Stimulated activated CD4-positive, alpha-beta T cell treated with anti-CD3 and anti-CD28 coated beads, Interleukin-4, amount 100 ng/mL, for 4 hours (primary cell): ENCODE measurements around the gene NEMP1.
"Not testable (repeated sequence)": the region's sequence is repeated elsewhere in the genome, so short reads cannot be mapped to it uniquely, and the experiment has no call there.

ENCODE experiments used
- DNase-seq, 2 experiments: peaks; one replicate each; pipeline ENCODE4 v3.0.0-alpha.2; 2020

NEMP1 gene, protein sequence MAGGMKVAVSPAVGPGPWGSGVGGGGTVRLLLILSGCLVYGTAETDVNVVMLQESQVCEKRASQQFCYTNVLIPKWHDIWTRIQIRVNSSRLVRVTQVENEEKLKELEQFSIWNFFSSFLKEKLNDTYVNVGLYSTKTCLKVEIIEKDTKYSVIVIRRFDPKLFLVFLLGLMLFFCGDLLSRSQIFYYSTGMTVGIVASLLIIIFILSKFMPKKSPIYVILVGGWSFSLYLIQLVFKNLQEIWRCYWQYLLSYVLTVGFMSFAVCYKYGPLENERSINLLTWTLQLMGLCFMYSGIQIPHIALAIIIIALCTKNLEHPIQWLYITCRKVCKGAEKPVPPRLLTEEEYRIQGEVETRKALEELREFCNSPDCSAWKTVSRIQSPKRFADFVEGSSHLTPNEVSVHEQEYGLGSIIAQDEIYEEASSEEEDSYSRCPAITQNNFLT

DNA sequence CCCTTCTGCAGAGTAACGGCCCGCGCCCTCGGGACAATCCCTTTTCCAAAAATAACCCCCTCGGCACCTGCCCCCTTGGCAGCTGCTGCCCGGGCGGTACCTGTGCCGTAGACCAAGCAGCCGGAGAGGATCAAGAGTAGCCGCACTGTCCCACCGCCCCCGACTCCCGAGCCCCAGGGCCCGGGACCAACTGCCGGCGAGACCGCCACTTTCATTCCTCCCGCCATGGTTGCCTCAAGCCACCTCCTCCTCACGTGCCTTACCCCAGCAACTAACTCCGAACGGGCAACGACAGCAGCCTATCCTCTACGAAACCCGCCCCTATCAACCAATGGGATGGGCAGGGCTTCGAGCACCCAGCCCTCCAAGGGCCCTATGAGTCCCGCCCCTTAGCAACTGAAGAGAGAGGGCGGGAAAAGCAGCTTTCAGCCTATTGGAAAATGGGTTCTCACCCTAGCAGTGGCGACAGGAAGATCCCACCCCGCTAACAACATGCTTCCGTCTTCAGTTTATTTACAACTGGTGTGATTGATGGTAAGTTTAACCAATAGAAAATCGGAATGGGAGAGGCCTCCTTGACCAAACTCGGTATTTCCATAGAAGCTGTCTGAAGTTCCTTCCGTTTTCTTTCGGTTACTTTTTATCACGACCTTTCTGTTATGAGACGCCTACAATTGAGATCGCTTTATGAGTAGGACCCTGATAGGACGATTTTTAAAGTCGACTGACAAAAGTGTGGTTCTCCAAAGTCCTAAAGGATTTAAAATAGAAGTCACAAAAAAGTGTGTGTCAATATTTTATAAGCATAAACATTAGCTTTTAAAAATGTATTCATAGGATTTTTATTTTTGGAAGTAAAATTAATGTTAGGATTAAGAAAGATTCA lies at the start of gene NEMP1:
TSS of gene NEMP1 (minus strand) at position 273 of the 886 bp plus-strand sequence. CDS start at position 227, 46 bp downstream.
- peak; percentile 81 to 98 for DNase-seq

DNA sequence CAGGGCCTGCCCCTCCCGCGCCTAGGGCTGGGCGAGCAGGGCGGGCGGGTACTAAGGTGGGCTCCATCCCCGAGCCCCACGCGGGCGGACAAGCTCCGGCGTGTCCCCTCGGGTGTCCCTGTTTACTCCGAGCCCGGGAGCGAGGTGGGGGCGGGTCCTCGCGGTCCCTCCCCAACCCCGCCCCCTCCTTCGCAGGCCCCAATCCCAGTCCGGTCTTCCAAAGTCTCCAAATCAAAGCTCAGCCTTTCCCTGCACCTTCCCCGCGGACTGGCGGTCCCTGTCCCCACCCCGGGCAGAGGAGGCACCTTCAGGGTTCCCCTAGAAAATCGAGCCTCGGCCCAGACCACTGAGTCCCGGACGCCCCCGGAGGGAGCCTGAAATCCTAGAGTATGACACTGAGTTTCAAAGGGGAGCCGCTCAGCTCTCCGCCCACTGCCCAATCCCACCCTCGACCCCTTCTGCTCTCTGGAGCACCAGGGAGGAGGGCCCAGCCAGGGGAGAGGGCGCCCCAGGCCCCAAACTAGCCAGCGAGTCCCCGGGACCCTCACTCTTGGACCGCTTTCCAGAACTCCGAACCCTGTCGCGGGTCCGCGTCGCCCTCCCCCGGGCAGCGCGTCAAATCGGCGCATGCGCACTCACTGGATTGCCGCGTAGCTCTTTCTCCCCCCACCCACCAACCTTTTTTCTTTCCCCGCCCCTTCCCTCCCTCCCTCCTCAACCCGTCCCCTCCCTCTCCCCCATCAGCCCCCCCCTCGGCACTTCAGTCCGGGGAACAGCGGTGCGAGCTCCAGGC lies 49.3 kb upstream of the NEMP1 start, which contains the start of gene LRP1:
TSS of gene LRP1 (plus strand) at position 758 of the 793 bp plus-strand sequence. CDS start 482 bp downstream, outside the sequence.
- DNase-seq, result peak; percentile 78

DNA sequence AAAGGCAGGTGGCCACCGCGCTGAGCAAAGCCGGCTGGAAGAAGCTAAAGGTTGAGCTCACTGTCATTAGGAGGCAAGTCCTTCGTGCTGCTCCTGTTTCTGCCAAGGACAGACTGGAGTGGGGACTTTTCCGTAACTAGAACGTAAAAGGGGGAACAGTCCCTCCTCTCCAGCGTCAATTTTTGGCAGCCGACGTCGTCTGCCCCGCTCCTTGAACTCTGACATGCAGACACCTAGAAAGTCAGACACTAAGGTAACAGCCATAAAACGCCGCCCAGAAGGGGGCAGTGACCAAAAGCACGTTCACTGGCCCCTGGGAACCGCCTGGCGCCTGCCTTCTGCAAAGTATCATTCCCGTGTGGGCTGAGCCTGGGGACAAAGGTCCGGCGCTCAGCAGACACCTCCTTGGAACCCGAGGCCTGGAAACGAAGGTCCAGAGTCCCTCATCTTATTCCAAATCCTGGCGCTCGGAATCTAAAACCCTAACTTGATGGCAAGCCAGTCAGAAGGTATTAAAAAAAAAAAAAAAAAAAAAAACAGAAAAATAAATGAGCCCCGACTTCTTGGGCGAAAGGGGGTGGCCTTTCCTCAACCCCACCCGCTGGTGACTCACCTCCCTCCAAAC lies 48.6 kb upstream of the NEMP1 start:
- DNase-seq, result peak in 1 of 2 experiments; percentile 78

DNA sequence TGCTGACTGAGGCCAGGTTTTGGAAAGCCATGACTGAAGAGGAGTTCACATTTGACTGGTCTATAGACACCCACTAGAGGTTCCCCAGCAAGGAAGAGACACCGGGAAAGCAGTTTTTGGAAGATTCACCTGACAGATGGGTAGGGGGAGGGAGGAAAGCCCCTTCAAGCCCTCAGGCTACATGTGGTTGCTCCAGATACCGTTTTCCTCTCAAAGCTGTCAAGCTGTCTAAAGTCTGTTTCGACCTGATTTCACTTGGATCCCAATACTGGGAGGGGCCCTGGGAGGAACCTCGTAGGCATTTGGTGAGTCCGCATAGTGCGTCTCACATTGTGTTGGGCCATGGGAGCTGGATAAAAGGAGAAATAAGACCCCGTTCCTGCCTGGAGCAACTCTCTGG lies 48.0 kb upstream of the NEMP1 start:
- no peak for DNase-seq

DNA sequence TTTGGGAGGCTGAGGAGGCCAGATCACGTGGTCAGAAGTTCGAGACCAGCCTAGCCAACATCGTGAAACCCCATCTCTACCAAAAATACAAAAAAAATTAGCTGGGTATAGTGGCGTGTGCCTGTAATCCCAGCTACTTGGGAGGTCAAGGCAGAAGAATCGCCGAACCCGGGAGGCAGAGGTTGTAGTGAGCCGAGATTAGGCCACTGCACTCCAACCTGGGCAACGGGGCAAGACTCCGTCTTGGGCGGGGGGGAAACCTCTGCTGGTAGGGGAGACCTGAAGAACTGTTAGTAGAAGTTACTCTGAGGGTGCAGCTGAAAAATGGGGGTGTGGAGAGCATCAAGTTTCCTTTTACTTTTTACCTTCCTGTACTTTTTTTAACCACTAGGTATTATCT lies 47.5 kb upstream of the NEMP1 start:
- no peak for DNase-seq

DNA sequence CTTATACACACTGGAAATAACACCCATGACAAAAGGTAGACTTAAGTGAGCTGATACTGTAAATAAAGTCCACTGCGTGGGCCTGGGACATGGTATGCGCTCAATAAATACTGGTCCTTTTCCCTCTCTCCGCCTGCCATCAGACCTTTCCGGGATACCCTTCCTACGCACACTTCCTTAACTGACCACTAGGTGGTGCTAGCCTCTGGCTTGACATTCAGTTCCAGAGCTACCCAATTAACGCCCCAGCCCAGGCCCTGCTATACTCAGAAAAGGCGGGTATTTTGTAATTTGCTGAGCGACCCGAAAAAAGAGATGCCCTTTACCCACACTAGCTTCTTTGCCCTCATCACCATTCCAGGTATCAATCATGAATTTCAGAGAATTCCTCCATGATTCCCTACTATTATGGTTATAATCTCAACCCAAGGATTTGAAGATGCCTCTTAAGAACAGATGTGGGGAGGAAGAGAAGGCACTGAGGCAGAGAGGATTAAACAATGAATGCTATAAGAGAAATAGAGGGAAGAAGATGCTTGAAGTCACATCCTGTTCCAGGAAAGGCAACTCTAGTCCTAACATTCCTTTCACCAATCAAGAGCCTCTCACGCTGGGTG lies 45.8 kb upstream of the NEMP1 start:
- DNase-seq, result peak; percentile 65 to 69

DNA sequence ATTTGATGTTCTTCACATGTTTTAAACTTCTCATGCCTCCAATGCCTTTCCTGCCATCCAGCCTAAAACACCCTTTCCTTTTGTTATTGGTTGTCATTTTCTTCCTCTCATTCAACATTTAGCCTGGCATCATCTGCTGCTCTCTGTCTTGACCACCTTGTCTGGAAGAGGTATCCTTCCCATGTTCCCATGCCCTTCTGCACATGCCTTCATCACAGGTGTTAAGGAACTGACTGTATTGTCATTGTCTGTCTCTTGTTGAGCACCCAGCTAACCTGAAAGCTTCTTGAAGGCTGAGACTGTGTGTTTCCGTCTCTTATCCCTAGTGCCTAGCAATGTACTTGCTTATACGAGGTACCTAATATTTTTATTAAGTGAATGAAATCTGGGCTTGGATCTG lies 45.2 kb upstream of the NEMP1 start:
- no peak for DNase-seq

DNA sequence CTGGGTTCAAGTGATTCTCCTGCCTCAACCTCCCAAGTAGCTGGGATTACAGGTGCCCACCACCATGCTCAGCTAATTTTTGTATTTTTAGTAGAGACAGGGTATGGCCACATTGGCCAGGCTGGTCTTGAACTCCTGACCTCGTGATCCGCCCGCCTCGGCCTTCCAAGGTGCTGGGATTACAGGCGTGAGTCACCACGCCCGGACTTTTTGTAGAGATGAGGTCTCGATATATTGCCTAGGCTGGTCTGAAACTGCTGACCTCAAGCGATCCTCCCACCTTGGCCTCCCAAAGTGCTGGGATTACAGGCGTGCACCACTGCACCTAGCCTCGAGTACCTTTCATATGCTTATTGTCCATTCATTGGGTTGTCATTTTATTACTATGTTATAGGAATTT lies 42.1 kb upstream of the NEMP1 start:
- DNase-seq, result not testable (repeated sequence)

DNA sequence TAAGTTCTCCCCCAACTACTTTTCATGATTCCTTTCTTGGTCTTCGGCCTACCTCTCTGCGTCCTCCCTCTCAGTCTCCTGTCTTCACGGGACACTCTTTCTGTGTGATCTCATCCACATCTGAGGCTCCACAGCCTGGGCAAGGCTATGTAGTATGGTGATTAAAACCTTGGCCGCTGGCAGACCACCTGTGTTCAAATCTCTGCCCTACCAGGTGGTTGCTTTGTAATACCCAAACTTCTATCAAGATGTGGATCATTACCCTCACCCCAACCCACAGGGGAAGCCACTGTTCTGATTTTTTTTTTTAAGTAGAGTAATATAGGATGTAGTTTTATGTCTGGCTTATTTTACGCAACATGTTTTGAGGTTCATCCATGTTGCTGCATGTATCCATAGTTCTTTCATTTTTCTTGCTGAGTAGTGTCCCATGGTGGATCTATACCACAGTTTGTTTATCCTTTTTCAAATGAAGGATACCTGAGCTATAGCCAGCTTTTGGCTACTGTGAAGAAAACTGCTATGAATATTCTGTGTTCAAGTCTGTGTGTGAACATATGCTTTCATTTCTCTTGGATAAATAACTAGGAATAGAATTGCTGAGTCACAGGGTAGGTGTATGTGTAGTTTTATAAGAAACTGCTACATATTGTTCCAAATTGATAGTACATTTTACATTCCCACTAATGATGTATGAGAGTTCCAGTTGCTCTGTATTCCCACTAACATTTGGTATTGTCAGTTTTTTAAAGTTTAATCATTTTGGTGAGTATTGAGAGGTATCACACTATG lies 40.9 kb upstream of the NEMP1 start:
- DNase-seq, result no peak

DNA sequence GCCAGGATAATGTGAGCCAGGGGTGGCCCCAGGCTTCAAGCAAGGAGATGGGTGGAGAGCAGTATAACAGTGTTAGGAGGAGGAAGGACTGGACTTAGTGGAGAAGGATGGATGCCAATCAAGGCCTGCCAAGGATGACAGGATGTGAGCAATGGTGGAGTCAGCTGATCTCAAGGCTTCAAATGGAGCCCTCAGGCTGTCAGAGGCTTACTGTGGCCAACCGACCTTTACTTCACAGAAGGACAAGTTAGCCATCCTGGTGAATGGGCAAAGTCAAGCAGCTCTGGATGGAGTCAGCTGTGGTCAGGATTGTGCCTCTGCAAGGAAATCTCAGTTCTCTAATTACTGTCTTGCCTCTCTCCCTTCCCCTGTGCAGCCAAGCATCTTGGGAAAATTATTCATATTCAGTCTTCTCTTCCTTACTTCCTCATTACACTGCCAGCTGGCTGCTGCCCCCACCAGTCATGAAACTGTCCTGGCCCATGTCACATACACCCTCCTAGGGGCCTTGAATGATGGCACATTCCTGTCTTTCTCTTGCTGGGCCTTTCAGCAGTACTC lies 40.2 kb upstream of the NEMP1 start:
- DNase-seq, result no peak

DNA sequence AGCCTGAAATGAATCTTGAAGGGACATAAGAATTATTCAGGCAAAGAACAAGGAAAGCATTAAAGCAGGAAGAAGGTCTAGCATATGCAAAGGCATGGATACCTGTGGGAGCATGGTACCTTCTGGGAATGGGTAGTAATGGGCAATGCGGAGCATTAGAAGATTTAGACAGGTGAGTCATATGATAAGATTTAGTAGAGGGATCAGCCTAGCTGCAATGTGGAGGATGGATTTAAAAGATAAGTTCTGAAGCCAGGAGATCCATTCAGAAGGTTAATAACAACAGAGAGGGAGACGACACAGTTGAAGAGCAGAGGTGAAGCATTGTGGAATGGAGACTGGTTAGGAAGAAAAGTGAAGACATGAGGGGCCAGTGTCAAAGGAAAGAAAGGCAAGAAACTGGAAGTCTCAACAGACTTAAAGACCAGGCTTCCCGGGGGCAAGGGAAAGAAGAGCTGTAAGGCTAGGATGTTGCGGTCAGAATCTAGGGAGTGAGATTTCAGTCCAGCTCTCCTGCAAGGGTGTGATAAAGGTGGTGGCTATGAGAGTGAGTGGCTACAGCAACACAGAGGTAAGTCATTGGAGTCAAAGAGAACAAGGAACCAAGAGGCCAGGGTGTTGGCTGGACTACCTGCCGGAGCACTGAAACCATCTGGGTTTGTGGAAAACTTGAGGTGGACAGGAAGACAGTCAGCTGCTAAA lies 38.1 kb upstream of the NEMP1 start:
- no peak for DNase-seq

DNA sequence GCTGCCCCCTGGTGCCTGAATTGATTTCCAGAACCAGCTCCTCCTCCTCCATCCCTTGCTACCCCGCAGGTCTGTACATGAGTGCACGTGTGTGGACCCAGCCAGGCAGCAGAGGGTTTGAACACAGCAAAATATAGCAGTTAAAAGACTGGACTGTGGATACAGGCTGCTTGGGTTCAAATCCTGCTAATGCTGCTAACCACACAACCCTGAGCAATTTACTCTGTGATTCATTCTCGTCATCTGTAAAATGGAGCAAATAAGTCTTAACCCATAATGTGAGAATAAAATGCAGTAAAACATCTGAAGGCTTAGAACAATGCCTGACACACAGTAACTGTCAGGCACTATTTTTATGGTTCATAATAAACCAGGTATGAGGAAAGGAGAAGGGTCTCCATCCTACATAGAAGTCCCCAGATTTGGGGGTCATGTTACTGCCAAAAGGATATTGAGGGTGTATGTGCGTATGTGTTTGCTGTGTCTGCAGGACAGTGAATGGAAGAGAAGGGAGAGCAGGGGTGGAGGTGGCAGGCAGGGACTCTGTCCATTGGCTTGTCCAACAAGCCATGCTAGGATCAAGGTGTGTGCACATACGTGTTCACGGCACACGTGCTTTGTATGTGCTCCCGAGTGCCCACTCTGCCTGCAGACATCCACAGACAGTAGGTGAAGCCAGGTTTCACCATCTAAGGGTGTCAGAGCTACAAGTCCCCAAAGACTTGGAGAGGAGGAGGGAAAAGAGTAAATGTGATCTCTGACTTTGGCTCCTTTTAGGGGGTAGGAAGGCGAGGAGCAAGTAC lies 34.1 kb upstream of the NEMP1 start:
- no peak for DNase-seq

DNA sequence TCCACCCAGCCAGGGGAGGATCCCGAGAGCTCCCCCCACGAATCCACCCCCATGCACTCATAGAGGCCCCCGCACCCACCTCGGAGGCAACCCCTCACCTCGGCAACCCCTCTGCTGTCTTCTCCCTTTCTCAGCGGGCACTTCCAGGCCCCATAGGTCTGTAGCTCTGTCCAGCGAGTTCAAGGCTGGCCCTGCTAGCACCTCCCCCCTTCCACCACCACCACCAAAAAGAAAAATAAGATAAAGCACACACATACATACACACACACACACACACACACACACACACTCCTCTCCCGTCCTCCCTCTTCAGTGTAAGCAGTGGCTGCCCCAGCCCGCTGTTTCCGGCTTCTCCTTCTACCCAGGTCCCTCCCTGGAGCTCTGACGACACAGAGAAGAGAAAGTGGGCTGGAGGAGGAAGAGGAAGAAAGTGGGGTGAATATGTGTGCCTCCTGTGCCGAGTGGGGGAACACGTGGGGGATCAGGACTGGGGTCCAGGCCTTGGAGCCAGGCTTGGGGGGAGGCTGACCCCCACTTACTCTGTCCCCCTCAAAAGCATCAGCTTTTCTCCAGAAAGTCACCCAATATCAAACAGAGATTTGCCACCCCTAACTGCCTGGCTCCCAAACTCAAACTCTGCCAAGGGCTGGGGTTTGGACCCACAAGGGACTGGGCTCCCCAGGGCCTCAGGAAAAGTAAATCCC lies 32.6 kb upstream of the NEMP1 start, which contains the start of gene STAT6:
TSS of gene STAT6 (minus strand) at position 332 of the 704 bp plus-strand sequence. CDS start 3,084 bp downstream, outside the sequence.
- DNase-seq, result peak; percentile 68 to 88

DNA sequence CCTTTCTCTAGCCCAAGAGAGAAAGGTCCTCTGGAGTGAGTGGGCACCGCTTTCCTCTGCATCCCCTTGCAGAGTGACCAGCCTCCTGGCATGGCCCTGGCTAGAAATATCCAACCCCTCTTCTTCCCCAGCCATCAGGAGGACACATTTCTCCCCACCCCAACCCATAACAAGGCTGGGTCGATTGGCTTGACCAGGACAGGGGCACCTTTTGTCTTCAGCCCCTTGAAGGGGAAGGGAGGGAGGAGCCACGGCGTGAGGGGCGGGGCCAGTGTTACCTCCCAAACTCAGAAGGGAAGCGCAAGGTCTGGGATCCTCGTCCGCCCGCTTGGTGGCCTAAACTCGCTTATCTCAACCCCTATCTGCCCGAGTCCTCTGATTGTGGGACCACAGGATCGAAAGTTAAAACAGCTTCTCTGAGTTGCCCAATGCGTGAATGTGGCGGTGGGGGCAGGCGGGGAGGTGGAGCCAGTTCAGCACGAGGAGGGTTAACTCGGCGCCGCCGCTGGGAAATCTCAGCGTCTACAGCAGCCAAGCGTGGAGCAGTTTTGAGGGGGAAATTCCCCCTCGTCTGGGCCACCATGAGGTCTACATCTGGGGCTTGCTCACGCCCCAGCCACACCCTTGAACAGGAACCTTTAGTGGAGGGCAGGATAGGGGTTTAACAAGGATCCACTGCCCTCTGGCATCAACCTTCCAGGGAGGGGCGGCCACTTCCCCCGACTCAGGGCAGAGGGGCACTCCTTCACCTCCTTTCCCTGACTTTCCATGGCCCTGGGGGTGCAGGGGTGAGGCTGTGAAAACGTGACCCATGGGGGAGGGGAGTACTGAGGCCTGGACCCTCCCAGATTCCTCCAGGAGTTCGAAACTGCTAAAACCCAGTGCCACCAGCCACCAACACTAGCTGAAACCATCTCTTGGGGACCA lies 31.8 kb upstream of the NEMP1 start:
- DNase-seq, result peak; percentile 71 to 81

DNA sequence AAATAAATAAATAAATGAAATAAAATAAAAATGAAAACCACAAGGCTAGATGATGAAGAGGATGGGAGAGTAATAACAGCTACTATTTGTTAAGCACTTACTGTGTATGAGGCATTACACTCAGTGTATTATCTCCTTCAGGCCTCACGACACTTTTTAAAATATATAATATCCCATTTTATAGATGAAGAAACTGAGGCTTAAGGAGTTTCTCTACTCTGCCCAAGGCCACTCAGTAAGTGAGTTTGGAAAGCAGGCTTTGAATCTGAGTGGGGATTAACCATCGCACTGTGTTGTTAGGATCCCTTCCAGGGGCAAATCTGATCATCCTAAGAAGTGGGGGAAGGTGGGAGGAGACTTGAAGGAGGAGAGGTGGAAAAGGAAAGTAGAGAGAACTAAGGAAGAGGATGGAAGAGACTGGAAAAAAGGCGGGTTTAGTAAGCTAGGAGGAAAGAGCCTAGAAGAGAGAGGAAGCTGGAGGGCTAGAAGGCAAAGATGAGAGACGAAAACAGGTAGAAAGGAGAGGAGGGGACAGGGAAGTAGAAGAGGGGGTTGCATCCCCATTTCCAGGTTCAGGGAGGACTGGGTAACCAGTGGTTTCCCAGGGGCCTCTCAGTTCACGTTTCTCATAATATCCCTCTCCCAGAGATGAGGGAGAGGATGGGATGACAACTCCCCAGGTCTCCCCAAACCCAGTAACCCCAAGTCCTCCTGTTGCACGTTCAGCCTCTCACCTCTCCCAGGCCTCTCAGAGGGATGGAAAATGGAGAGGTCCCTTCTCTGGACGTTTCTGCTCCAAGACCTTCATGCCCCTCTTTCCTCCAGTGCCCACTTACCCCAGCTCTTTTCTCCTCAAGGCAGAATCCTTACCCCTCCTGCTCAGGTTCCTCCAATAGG lies 30.9 kb upstream of the NEMP1 start:
- DNase-seq, result no peak
